Activated CD4-positive, CD25-positive, alpha-beta regulatory T cell treated with anti-CD3 and anti-CD28 coated beads, Interleukin-2, amount 50 U/mL, for 72 hours (primary cell): ENCODE data around the gene KRTAP20-3.

Experiments
- DNase-seq: peaks from one replicate; pipeline ENCODE4 v3.0.0; 2021

The KRTAP20-3 gene

DNA sequence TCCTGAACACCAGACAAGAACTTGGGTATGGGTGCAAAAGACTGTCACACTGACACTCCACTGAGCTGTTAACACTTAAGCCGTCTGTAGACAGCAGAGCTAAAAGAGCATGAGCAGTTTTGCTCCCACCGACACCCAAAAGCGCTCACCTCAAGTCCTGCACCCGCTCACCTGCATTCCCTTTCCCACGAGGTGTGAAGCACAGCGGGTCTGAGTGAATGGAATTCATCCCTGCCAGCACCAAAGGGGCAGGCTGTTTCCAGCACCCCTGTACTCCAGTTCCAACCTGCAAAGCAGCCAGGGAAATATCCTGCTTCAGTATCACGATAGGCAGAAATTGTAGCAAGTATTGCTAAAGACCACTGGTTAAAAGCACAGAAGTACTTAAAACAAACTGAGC lies 47.2 kb downstream of the KRTAP20-3 start:
- DNase-seq = no peak
